Stomach smooth muscle (tissue), 2 donors: ENCODE data around the gene FAP.

Experiments
- H3K27ac ChIP-seq: one replicate; pipeline ENCODE4 v1.7.0; 2013; ENCODE audit warnings: mild to moderate bottlenecking, low read length, inconsistent platforms
- H3K27me3 ChIP-seq, 2 donors: one replicate each; pipeline ENCODE4 v1.7.0; 2013; ENCODE audit warnings: low read length in 2 of 2; ENCODE audit not compliant: insufficient read depth in 2 of 2, control insufficient read depth in 1 of 2
- H3K36me3 ChIP-seq, 2 donors: one replicate each; pipeline ENCODE4 v1.7.0; 2013; ENCODE audit warnings: low read length in 2 of 2; ENCODE audit not compliant: control insufficient read depth in 2 of 2, insufficient read depth in 2 of 2
- H3K4me1 ChIP-seq: one replicate; pipeline ENCODE4 v1.7.0; 2013; ENCODE audit warnings: low read length; ENCODE audit not compliant: control insufficient read depth, insufficient read depth
- H3K4me3 ChIP-seq, 2 donors: one replicate each; pipeline ENCODE4 v1.7.0; 2013; ENCODE audit warnings: low read length in 2 of 2
- H3K9ac ChIP-seq, 2 donors: one replicate each; pipeline ENCODE4 v1.7.0; 2013; ENCODE audit warnings: low read length in 2 of 2, mild to moderate bottlenecking in 1 of 2
- H3K9me3 ChIP-seq, 2 donors: one replicate each; pipeline ENCODE4 v1.7.0; 2013; ENCODE audit warnings: low read length in 2 of 2; ENCODE audit not compliant: control insufficient read depth in 2 of 2
- donor health status: healthy.
- donor health status: Pancreatic carcinoma.

The FAP gene

GRCh38 chr2:162197069-162197825 lies 46.0 kb downstream of the FAP start:
- H3K27me3 ChIP-seq, result peaks cover 0 to 2% of the 10 kb centered on the region in 2 donors
- H3K27ac ChIP-seq, result no peak overlapping the region
- H3K36me3 ChIP-seq, result no peaks in the 10 kb centered on the region
- no peak overlapping the region for H3K4me3 ChIP-seq
- H3K9ac ChIP-seq, result no peak overlapping the region
- H3K9me3 ChIP-seq, result no peaks in the 10 kb centered on the region
- no peaks in the 10 kb centered on the region for H3K4me1 ChIP-seq

DNA sequence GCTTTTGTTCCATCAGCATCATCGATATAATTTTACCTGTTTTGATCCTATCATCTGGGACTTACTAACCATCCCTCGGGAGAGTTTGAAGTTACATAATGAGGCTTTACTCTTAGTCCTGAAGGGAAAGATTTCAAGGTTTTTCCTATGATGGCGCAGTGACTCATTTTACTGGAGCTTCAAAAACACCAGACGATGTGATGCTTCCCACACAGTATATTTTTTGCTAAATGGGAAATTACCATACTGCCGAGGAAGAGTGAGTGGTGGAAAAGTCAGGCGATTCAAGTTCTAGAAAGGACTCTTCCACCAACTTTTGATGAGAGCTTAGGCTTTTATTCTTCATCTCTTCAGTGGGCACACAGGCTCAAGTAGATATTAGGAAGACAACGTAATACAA lies 46.6 kb downstream of the FAP start:
- no peaks in the 10 kb centered on the region for H3K9me3 ChIP-seq
- H3K27me3 ChIP-seq, result peaks cover 0 to 2% of the 10 kb centered on the region in 2 donors
- no peak overlapping the region for H3K4me3 ChIP-seq
- H3K4me1 ChIP-seq, result no peaks in the 10 kb centered on the region
- H3K27ac ChIP-seq, result no peak overlapping the region
- H3K9ac ChIP-seq, result no peak overlapping the region
- H3K36me3 ChIP-seq, result no peaks in the 10 kb centered on the region

DNA sequence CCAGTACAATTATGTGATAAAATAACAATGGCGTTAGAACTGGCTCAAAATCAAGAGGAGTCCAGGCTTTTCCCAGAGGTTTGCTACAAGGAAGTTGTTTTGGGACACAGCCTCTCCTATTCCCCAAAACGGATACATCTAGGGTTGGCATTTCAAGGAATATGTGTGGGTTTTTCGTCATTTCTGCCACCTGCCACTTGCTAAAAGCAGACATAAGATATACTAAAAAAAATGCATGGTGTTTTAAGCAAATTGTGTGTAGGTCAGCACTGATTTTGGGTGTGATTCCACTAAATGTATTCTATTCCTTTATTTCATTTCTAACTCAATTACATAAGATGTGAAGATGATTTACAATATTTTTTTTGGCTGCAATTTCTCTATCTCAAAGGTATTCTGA lies 54.8 kb downstream of the FAP start:
- Histone ChIP-seq H3K36me3 (no peaks in the 10 kb centered on the region), H3K27ac (no peak overlapping the region), H3K9ac (no peak overlapping the region), H3K4me3 (no peak overlapping the region), H3K9me3 (no peaks in the 10 kb centered on the region), H3K4me1 (no peaks in the 10 kb centered on the region), H3K27me3 (no peaks in the 10 kb centered on the region)

GRCh38 chr2:162185541-162186232 lies 57.6 kb downstream of the FAP start:
- Histone ChIP-seq H3K9ac (no peak overlapping the region), H3K27ac (no peak overlapping the region), H3K27me3 (no peaks in the 10 kb centered on the region), H3K36me3 (no peaks in the 10 kb centered on the region), H3K9me3 (no peaks in the 10 kb centered on the region), H3K4me3 (no peak overlapping the region), H3K4me1 (no peaks in the 10 kb centered on the region)

GRCh38 chr2:162184821-162185450 lies 58.3 kb downstream of the FAP start:
- Histone ChIP-seq H3K4me1 (no peaks in the 10 kb centered on the region), H3K36me3 (no peaks in the 10 kb centered on the region), H3K9me3 (no peaks in the 10 kb centered on the region), H3K9ac (no peak overlapping the region), H3K27me3 (no peaks in the 10 kb centered on the region), H3K27ac (no peak overlapping the region), H3K4me3 (no peak overlapping the region)

GRCh38 chr2:162184359-162184758 lies 58.9 kb downstream of the FAP start:
- Histone ChIP-seq H3K4me1 (no peaks in the 10 kb centered on the region), H3K9ac (no peak overlapping the region), H3K36me3 (no peaks in the 10 kb centered on the region), H3K4me3 (no peak overlapping the region), H3K9me3 (no peaks in the 10 kb centered on the region), H3K27me3 (no peaks in the 10 kb centered on the region), H3K27ac (no peak overlapping the region)

- Histone ChIP-seq H3K9me3 (no peaks in the 10 kb centered on the region), H3K4me3 (no peak overlapping the region), H3K27ac (no peak overlapping the region), H3K36me3 (no peaks in the 10 kb centered on the region), H3K27me3 (no peaks in the 10 kb centered on the region), H3K4me1 (no peaks in the 10 kb centered on the region), H3K9ac (no peak overlapping the region)
Observed at GRCh38 chr2:162182395-162182794, 60.9 kb downstream of the FAP start.

GRCh38 chr2:162177301-162177700 lies 65.9 kb downstream of the FAP start:
- no peaks in the 10 kb centered on the region for H3K4me1 ChIP-seq
- H3K9me3 ChIP-seq, result no peaks in the 10 kb centered on the region
- H3K27ac ChIP-seq, result no peak overlapping the region
- no peak overlapping the region for H3K4me3 ChIP-seq
- no peaks in the 10 kb centered on the region for H3K27me3 ChIP-seq
- no peaks in the 10 kb centered on the region for H3K36me3 ChIP-seq
- no peak overlapping the region for H3K9ac ChIP-seq

DNA sequence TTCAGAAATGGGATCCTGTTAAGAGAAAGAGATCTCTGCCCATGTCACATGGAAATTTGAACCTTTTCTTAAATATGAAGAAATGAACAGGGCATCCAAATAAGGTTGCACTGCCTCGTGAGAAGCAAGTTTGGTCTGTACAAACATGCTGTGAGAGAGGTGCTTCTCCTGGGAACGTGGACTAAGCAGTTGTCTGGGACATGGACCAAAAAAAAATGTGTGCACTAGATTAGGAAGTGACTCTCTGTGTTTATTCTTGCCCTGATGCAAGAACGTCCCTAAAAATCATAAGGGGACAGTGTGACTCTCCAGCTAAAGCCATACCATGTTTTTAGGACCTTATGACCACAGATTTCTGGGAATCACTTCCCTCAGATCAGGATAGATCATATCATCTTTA lies 67.5 kb downstream of the FAP start:
- no peaks in the 10 kb centered on the region for H3K9me3 ChIP-seq
- no peaks in the 10 kb centered on the region for H3K27me3 ChIP-seq
- H3K36me3 ChIP-seq, result no peaks in the 10 kb centered on the region
- no peak overlapping the region for H3K4me3 ChIP-seq
- H3K27ac ChIP-seq, result no peak overlapping the region
- H3K4me1 ChIP-seq, result no peaks in the 10 kb centered on the region
- no peak overlapping the region for H3K9ac ChIP-seq

- H3K27me3 ChIP-seq, result no peaks in the 10 kb centered on the region
- no peak overlapping the region for H3K4me3 ChIP-seq
- H3K36me3 ChIP-seq, result no peaks in the 10 kb centered on the region
- no peaks in the 10 kb centered on the region for H3K9me3 ChIP-seq
- H3K4me1 ChIP-seq, result no peaks in the 10 kb centered on the region
- no peak overlapping the region for H3K27ac ChIP-seq
- H3K9ac ChIP-seq, result no peak overlapping the region
Observed at GRCh38 chr2:162174746-162175145, 68.5 kb downstream of the FAP start.
